IPS-NIHi11 (cell line): ENCODE results near the gene CAB39.

Experiments used
- DNase-seq: peaks from one replicate; pipeline ENCODE4 v3.0.0; 2012; ENCODE audit warnings: mixed read lengths, low spot score

CAB39 gene

DNA sequence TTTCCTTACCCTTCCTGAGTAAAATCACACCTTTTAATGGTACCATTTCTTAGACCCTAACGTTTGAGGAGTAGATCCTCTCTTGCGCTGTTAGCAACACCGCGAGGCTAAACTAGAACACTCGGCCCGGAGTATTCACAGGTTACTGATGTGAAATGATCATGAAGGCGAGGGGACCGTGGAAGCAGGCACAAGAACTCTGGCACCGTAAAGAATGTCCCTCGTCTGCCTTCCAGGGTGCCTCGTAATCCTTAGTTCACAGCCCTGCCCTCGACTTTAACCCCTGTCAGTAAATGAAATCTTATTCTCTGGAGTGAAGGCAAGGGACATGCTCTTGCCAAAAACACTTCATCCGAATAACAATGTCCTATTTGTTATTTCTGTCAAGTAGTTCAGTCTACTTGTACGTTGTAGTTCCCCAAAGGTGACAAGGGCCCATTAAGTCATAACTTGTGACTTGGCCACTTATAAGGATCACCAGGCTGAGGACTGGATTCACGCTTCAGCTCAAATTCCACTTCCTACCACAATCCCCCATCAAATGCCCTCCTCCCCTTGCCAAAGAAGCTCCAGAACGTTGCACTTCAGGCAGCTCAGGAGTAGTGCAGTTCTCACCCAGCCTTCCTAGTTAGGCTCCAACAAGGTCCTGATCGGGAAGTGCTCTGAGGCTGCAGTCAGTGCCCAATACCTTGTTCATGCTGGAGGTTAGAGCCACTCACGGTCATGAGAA is 108.8 kb downstream of the CAB39 start:
- no peak for DNase-seq

DNA sequence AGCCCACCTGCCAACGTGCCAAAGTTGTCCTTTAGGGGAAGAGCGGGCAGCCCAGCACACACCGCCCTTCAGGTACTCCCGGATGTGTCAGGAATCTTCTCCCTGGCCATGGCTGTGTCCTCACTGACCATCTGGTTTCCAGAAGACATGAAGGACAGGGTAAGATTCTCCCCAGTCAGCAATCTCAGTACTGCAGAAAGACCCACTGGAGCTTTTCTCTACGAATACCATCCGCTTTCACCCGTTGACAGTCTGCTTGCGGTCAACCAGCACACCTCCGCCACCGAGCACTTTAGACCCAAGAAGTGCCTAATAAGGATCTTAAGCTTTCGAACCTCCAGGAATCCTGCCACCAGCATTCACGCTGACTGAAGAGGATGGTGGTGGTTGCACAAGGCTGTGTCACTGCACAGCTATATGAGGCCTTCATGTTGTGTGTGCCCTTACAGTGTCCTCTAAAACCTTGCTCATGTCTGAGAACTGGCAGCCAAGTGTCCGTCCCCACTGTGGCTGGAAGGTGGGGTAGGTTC is 109.4 kb downstream of the CAB39 start:
- DNase-seq, result no peak

DNA sequence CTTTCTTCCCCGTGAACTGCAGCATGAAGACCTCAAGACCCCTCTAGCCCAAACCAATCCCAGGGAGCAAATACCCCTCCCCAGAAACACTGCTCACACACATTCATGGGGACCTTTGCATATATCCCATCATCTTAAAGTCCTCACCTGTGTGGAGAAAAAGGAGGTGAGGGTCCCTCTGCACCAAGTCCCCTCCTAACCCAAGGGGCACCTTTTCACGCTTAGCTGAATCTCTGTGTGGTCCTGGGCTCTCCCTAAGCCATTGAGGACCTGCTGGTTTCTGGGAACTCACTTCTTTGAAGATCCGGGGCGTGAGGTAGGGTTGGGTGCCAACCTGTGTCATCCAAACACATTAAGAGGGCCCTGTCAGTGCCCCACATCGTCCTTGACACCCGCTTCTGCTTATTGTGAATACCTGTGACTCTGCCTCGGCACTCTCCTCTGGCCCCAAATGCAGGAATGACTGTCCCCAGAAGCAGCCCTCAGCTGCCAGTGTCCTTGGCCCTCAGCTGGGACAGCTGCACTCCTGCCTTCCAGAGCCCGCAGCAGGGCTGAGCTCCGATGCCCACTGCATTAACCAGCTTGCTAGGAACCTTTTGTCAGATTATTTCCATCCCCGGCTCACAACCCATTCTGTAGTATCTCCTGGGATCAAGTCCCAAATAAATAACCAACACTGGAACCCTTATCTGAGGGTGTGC is 110.8 kb downstream of the CAB39 start:
- DNase-seq, result no peak

DNA sequence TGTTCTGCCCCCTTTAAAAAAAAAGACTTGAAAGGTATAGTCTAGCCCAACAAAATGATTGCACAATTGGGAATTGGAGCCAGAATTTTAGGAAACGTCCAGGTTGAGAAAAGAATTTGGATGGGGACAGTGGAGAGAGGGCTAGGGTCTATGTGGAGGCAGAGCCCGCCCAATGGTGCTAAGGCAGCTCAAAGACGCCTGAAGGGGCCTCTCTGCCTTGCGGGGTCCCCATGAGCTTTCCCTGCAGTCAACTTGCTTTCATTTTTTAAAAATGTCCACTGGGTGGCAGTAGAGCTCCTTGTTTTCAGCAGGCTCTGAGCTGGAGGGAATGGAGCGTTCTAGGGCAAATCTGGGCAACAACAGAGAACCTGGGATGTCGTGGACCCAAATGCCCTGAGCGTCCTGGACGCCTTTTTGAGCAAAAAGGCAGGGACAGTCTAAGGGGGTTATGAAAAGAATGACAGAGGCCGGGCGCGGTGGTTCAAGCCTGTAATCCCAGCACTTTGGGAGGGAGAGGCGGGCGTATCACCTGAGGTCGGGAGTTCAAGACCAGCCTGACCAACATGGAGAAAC is 111.8 kb downstream of the CAB39 start:
- peak; percentile 80 for DNase-seq

DNA sequence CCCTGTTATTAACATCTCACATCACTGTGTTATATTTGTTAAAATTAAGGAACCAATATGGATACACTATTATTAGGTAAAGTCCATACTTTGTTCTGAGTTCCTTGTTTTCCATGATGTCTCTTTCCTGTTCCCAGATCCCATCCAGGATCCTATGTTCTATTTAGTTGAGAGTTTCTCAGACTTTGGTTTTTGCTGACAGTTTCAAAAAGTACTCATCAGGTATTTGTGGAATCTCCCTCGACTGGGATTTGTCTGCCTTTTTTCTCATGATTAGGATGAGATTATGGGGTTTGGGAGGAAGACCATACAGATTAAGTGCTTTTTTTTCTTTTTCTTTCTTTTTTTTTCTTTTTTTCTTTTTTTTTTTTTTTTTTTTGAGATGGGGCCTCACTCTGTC is 112.7 kb downstream of the CAB39 start:
- DNase-seq, result no peak

DNA sequence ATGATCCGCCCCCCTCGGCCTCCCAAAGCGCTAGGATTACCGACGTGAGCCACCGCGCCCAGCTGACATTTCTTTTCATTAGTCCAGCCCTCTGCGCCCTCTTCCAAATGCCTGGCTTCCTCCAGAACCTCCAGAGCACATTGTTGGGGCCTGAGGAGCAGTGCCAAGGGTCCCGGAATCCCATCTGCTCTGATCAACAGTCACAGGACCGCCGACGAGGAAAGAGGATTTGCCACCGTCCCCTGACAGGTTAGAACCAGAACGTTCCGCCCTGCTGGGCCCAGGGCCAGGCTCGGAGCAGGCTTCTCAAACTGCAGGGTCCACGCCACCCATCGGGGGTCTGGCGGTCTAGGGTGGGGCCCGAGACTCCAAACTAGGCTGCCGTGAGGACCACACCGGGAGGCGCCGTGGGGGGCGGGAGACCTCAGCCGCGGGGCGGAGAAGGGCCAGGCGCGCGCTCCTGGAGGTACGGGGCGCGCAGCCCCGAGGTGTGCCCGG is 115.2 kb downstream of the CAB39 start:
- DNase-seq, result no peak

DNA sequence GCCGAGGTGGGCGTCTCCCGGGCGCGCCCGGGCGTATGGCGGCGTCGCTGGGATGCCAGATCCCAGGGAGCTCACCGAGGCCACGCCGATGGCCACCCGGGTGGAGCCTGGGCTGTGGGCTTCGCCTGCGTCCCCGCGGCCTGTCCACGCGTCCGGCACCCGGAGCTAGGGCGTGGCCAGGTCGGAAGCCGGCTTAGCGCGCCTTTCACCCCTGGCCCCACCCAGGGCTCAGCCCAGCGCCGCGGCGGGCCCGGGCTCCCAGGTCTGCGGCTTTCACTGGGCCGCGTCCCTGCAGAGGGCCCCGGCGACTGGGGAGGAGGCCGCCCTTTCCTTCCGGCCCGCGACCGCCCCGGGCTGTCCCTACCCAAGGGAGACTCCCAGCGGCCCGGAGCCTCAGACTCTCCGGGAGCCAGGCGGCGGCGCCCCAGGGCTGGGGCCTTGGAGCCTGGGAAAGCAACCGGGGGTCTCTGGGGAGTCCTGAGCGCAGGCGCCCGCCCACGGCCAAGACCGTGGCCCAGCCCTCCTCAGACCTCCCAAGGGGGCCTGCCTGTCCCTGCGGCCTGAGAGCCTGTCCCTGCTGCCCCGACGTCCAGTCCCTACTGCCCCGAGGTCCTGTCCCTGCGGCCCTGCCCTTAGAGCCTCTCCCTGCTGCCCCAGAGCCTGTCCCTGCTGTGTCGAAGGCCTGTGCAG is 115.8 kb downstream of the CAB39 start:
- DNase-seq, result peak; percentile 31

DNA sequence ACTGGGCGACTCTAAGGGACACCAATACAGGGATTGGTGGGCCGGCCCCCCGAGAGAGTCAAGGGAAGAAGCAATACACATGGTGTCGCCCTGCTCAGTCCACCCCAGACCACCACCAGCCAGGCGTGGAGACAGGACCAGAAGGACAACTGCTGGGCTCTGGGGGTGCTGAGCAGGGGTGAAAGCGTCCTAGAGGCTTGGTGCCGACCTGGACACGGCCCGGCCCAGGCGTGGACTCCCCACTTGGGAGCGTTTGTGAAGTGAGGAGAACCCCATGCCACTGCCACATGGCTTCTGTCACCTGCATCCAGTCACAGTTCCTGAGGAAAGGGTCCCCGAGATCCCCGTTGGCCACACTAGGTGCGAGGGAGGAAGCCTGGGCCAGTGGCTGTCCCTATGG is 116.7 kb downstream of the CAB39 start:
- DNase-seq, result no peak

DNA sequence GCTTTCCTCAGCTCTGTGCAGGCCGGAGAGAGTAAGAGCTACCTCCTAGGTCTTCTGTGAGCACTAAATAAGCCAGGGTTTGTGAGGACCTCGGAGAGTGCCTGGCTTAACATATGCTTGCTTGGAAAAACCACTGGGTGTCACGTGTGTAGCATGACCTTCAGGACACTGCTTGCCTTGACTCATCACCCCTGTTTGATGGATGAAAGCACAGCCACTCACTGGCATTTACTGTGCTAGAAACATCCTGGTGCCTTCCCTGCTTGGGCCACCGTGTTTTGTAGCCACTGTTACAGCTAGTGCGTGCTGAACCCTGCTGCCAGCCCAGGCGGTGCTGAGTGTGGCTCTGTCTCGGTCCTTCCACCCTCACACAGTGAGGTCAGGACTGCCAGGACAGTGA is 117.3 kb downstream of the CAB39 start:
- no peak for DNase-seq

DNA sequence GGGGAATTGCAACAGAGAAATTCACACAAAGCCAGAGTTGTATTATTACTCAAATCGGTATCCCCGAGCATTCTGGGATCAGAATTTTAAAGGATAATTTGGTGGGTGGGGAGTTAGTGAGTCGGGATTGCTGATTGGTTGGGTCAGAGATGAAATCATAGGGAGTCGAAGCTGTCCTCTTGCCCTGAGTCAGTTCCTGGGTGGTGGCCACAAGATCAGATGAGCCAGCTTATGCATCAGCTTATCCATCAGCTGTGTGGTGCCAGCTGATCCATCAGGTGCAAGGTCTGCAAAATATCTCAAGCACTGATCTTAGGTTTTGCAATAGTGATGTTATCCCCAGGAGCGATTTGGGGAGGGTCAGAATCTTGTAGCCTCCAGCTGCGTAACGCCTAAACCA is 117.8 kb downstream of the CAB39 start:
- no peak for DNase-seq

DNA sequence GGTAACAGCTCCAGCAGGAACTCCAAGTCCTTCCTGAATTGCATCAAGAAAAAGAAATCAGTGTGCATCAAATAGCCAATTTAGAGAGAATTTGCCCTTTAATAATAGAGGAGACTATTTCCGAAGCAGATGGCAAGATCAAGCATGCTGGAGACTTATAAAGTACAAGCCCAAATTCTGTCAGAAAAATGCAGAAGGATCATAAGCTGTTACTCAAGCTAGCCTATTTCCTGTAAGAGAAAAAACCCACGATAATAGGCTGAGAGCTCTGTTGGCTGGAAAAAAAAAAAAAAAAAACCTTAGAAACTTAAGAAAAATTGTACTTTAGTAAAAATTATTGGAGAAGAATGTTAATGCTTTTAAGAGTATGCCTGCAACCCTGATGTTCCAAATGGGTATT is 127.7 kb downstream of the CAB39 start:
- no peak for DNase-seq

DNA sequence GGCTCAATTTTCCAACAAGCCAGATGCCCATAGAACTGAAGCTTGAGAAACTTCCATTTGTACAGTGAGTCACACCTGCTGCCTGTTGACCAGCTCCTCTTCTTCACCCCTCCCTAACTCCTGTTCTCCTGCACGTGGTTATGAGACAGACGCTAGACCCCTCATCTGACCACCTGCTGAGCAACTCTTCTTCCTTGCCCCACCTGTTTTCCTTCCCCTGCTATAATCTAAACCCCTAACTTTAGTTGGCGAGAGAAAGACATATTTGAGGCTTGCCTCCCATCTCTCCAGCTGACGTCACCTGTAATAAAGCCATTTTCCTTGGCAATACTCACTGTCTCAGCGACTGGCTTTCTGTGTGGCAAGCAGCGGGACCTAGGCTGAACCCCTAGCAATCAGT is 129.8 kb downstream of the CAB39 start:
- no peak for DNase-seq

DNA sequence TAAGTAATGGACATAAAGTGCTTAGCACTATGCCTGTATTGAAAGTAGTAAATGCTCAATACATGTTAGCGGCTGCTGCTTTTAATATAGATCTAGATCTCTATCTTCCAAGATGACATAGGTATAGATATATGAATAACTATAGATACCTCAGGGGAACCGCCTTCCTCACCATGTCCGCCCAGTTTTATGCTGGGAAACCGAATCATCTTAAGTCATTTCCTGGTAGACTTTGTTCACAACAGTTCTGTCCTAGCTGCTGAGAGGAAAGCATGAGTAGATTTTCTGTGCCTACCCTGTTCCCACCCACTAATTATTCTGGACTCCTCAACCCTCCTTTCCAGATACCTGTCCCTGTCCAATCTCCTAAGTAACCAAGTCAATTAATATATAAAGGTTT is 130.5 kb downstream of the CAB39 start:
- DNase-seq, result no peak

DNA sequence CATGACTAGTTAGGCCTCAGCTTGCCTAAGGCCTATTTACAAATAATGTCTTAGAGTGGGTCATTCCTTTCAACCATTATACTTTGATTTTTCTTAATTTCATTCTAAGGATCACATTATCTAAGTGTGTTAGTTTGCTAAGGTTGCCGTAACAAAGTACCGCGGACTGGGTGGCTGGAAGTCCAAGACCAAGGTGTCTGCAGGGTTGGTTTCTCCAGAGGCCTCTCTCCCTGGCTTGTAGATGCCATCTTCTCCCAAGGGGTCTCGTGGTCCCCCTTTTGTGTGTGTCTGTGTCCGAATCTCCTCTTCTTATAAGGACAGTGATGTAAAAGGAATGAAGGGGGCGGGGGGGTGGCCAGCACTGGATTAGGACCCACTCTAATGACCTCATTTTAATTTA is 133.7 kb downstream of the CAB39 start:
- no peak for DNase-seq

DNA sequence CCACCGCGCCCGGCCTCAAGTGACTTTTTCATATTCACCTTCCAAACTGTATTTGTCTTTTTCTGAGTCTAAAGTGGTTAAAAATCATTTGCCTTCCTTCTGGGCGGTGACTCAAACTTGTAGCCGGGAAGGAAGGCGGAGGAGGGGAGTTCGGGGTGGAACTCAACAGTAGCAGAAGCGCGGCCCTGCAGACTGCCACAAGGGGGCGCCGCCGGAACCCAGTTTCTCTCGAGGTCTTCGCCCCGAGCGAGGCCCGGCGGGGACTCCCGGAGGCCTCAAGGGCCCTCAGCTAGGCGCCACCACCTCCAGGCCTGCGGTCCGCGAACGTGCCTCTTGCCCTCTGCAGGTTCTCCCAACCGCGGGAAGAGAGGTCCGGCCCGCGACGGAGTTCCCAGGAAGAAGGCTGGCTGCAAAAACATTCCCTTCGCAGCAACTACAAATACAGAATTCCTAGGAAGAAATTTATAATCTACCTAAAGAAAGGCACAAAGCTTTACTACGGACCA is 135.3 kb downstream of the CAB39 start:
- peak; percentile 93 for DNase-seq

DNA sequence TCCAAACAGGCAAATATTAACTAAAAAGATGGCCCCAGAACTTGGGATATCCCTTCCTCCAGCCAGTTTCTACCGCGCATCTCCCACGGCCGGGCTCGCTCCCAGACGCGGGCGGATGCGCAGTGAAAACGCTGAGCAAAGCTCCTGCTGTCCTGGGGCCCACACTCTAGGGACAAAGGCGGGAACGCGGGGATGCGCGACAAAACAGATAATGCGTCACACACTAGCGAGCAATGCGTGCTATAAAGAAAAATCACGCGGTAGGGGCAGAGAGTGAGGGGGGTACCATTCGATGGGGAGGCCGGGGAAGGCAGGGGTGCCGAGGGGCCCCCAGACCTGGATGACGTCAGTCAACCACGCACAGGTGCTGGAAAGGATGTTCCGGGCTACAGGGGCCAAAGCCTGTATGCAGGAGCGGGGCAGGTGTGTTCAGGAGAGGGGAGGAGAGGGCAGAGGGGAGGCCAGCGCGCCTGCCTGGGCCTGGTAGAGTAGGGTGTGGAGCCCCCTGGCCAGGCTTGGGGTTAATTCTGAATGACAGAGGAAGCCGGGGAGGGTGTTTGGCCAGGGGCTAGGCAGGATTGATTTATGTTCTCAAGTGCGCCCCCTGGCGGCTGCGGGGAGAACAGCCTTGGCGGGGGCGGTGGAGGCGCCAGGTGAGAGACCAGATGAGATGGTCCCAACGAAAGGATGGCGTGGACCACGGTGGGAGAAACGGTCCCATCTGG is 137.2 kb downstream of the CAB39 start:
- DNase-seq, result peak; percentile 85

DNA sequence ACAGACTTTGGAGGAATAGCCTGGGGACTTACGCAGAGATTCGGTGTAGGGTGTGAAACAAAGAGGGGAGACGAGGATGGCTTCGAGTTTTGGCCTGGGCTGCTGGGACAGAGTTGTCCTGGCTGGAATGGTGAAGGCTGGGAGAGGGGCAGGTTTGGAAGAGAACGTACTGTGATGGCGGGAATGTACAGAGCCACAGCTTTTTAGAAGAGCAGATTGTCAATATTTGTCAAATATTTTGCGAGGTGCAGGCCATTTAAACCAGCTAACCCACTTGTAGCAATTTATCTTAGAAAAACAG is 137.7 kb downstream of the CAB39 start:
- DNase-seq, result no peak

DNA sequence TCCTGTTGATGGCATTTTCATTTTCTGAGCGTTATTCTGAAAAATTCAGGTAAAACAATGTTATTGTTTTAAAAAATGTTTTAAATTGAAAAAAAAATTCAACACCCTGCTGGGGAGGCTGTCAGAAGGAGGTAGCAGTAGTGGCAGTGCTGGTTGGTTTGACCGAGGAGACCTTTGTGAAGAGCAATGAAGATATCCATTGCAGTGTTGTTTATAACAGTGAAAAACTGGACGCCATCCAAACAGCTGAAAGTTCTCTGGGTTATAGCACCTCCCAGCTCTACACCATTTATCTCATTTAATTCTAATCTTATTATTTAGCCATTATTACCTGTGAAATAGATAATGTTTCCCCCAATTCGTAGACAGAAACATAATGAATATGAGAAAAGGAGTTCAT is 139.5 kb downstream of the CAB39 start:
- DNase-seq, result no peak

DNA sequence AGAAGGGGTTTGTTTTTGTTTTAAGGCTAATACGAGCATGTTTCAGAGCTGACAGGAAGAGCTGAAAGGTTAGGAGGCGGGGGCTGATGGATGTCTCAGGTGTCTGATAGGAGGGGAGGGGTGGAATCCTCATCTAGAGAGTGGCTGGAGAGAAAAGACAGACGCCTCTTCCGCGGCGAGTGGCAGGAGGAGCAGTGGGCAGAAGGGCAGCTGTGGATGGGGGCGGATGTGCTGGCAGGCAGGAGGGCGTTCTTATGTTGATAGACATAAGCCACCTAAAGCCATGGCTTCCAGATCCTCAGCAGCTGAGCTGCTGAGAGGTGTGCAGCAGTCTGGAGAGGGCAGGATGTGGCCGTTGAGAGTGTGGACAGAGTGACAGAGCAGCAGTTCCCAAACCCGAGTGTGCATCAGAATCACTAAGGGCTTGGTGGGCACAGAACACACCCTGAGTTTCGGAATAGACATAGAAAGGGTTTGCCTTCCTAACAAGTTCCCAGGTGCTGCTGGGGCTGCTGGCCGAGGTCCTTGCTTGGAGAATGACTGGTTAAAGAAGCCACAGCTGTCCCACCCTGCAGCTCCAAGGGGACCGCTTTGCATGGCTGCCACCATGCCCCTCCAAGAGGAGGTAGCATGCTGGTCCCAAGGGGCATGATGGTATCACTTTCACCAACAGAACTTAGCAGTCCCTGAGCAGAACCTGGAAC is 149.1 kb downstream of the CAB39 start:
- peak; percentile 68 for DNase-seq

DNA sequence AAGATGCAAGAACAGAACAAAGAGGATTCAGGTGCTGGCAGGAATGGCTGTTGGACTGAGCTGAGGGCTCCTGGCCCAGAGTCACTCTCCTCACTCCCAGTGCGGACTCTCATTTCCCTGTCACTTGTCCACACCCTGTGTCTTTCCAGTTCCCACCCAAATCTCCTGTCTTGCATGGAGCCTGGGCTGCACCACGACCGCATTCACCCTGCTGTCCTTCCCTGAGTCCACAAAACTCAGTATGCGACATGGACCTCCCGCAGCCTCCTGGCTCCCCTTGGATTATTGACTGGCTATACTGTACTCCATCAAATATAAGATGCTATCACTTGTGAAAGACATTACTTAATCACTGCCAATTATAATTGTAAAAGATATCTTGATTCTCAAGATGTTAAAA is 149.7 kb downstream of the CAB39 start:
- no peak for DNase-seq

DNA sequence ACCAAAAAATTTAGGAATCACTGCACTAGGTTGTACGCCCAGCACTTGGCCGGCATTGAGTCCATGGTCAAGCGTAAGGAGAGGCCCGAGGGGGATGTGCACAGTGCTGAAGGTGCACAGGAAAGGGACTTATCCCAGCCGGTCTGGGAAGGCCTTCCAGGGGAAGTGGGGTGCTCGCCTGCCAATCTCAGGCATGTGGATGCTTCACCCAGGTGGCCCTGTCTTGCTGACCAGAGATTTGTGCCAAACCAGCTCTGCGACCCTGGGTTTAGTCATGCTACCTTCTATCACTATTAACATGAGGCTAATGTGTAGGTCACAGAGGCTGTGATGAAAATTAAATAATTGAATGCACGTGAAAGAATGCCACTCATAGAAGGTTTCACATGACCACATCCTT is 150.4 kb downstream of the CAB39 start:
- DNase-seq, result no peak
